HCT116 (cell line): ENCODE results near the gene UBE2L6.

Experiments
- CTCF ChIP-seq, 3 experiments: fragments of 200-600 bp in 1 of 3; sonication (generic) in 1 of 3; IDR thresholded peaks in 2 of 3; conservative IDR thresholded peaks in 1 of 3; 2 replicates each; pipeline ENCODE4 v1.5.1; 2012 to 2017; ENCODE audit warnings: low read depth in 2 of 3, low read length in 2 of 3, antibody characterized with exemption in 1 of 3, borderline replicate concordance in 1 of 3, control low read depth in 1 of 3, mild to moderate bottlenecking in 1 of 3, mixed read lengths in 1 of 3, mixed run types in 1 of 3, moderate library complexity in 1 of 3; ENCODE audit not compliant: insufficient read depth in 1 of 3
- EZH2 ChIP-seq: fragments of 200-600 bp; sonication (generic); IDR thresholded peaks from 2 replicates; pipeline ENCODE4 v1.6.1; 2017; ENCODE audit warnings: antibody characterized with exemption, mixed run types
- POLR2A ChIP-seq: IDR thresholded peaks from 2 replicates; pipeline ENCODE4 v1.7.0; 2011; ENCODE audit warnings: borderline replicate concordance; ENCODE audit not compliant: insufficient read depth, insufficient read length; ENCODE audit errors: extremely low read depth
- POLR2AphosphoS5 ChIP-seq: IDR thresholded peaks from 2 replicates; pipeline ENCODE4 v1.6.1; 2011; ENCODE audit warnings: mild to moderate bottlenecking, low read depth, low read length, moderate library complexity
- REST ChIP-seq: IDR thresholded peaks from 2 replicates; pipeline ENCODE4 v1.6.1; 2012; ENCODE audit warnings: low read depth

GRCh38 chr11:57530596-57531507, 36.6 kb downstream of the UBE2L6 start, which contains the start of gene TIMM10:
- peak; percentile 90 for TF ChIP-seq POLR2AphosphoS5
- no peak for TF ChIP-seq REST
- TF ChIP-seq CTCF (IDR thresholded peaks at IDR 0.05 in 2 of 3, conservative IDR thresholded peaks at IDR 0.05 in 1 of 3; ENCODE audit: borderline replicate concordance in 1 of 3, insufficient read depth in 1 of 3, low read depth in 2 of 3, low read length in 2 of 3) = no peak
- TF ChIP-seq POLR2A = peak; percentile 75
- TF ChIP-seq EZH2 = no peak
